ENCODE measurements around the gene ALCAM. TPM values are rescaled to one million over a fixed set of nuclear protein-coding genes. Genes with fewer than 3 reads are reported as not detected.

ALCAM gene
- total and polyA plus RNA-seq, 2 of the 8 experiments (the other 6 are each of a cell fraction or from before 2014, with no cell fraction given) = 10.8 to 33.0 TPM

DNA sequence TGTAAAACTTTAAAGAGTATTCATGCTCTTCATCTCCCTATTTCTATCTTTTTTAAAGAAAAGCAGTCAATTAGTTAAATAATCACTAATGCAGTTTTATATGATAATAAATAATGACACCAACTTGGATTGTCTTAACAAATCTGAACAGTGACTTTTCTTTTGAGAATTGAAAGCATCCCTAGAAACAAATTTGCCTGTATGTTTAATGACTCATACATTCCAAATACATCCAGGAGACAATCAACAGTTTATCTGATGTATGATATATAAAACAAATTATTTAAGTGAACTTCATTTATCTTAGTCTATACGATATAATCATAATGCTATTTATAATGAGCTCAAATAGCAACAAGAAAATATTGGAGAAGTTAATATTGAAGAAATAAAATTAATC is 78.0 kb downstream of the ALCAM start:
- Histone ChIP-seq H3K4me2 (ENCODE audit: insufficient read depth in 1 of 2, low read depth in 2 of 2, low read length in 2 of 2) (no peak overlapping the region), H3K9ac (replicated peaks in 1 of 4; ENCODE audit: extremely low read depth in 1 of 4, low read depth in 3 of 4, low read length in 3 of 4) (no peak overlapping the region), H3K14ac (ENCODE audit: insufficient read length) (no peak overlapping the region), H2BK12ac (ENCODE audit: low read depth, low read length) (no peak overlapping the region), H3K27me3 (replicated peaks in 1 of 4; ENCODE audit: control insufficient read depth in 3 of 4, extremely low read depth in 1 of 4, insufficient read depth in 3 of 4, low read length in 3 of 4) (no peaks in the 10 kb centered on the region), H3K79me1 (ENCODE audit: low read depth, low read length) (peaks cover 2% of the 10 kb centered on the region; the same call in 1 of the 2 replicates), H3K4me1 (replicated peaks in 1 of 4; ENCODE audit: control insufficient read depth in 3 of 4, insufficient read depth in 4 of 4, low read length in 3 of 4) (peaks cover 0 to 4% (median 3%) of the 10 kb centered on the region in 4 experiments; a peak in 3 of 7 replicates), H2BK5ac (ENCODE audit: low read depth, low read length) (no peak overlapping the region), H3K23me2 (ENCODE audit: low read depth, low read length) (no peaks in the 10 kb centered on the region), H3K18ac (ENCODE audit: extremely low read depth, low read length) (no peak overlapping the region), H4K8ac (ENCODE audit: extremely low read depth, insufficient read depth, low read length) (no peak overlapping the region), H4K20me1 (replicated peaks in 1 of 2; ENCODE audit: control insufficient read depth in 1 of 2, insufficient read depth in 2 of 2, low read length in 2 of 2) (no peaks in the 10 kb centered on the region), H2AK5ac (ENCODE audit: low read depth, low read length) (no peak overlapping the region), H3K36me3 (ENCODE audit: control insufficient read depth in 2 of 4, insufficient read depth in 4 of 4, low read length in 3 of 4) (no peaks in the 10 kb centered on the region), H3K9me3 (ENCODE audit: insufficient read depth in 2 of 2, low read depth in 1 of 2, low read length in 1 of 2) (no peaks in the 10 kb centered on the region), H3K56ac (replicated peaks; ENCODE audit: insufficient read length, low read depth, low read length) (no peak overlapping the region), H3K4me3 (ENCODE audit: extremely low read depth in 1 of 4, insufficient read depth in 2 of 4, low read depth in 3 of 4, low read length in 4 of 4) (no peak overlapping the region), H2BK15ac (ENCODE audit: low read length) (no peak overlapping the region), H2BK20ac (ENCODE audit: low read length) (no peak overlapping the region), H3K4ac (replicated peaks; ENCODE audit: insufficient read length, low read depth, low read length) (no peak overlapping the region), H3K27ac (ENCODE audit: low read depth, low read length) (no peak overlapping the region), H3K23ac (ENCODE audit: insufficient read length) (no peak overlapping the region), H2AFZ (ENCODE audit: low read length) (no peak overlapping the region), H2BK120ac (replicated peaks; ENCODE audit: low read depth, low read length) (no peak overlapping the region), H4K5ac (ENCODE audit: insufficient read length, low read depth, low read length) (no peak overlapping the region), H4K91ac (replicated peaks; ENCODE audit: insufficient read length, low read length) (no peak overlapping the region), H3K79me2 (ENCODE audit: control insufficient read depth in 1 of 2, insufficient read depth in 2 of 2, low read length in 2 of 2) (no peaks in the 10 kb centered on the region; a peak in 2 of 4 replicates)
- TF ChIP-seq SIN3A (conservative IDR thresholded peaks at IDR 0.05 in 1 of 2, IDR thresholded peaks at IDR 0.05 in 1 of 2; ENCODE audit: low read depth in 1 of 2, low read length in 2 of 2) = no peak
- TF ChIP-seq SIX5 (IDR thresholded peaks at IDR 0.05; ENCODE audit: low read depth, low read length) = no peak
- TF ChIP-seq BRCA1 (IDR thresholded peaks at IDR 0.05; ENCODE audit: low read depth, low read length) = no peak
- TF ChIP-seq FOSL1 (IDR thresholded peaks at IDR 0.05; ENCODE audit: insufficient read depth, low read depth, low read length) = no peak
- TF ChIP-seq ZNF274 (IDR thresholded peaks at IDR 0.05; ENCODE audit: borderline replicate concordance, extremely low read depth, low read length) = no peak
- TF ChIP-seq, protein P1, sequence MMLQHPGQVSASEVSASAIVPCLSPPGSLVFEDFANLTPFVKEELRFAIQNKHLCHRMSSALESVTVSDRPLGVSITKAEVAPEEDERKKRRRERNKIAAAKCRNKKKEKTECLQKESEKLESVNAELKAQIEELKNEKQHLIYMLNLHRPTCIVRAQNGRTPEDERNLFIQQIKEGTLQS (IDR thresholded peaks at IDR 0.05; ENCODE audit: insufficient read depth, low read depth, low read length) = no peak
- CTCF ChIA-PET (ENCODE audit: partially characterized antibody) = no interaction called here
- POLR2A ChIA-PET (ENCODE audit: partially characterized antibody) = no interaction called here
- DNase-seq (ENCODE audit: low read depth in 1 of 2, low spot score in 2 of 2) (no peak), FAIRE-seq (no peak)
- WGBS, 2 experiments (ENCODE audit: extremely low coverage in 1 of 2, insufficient coverage in 1 of 2, insufficient read length in 1 of 2, insufficient replicate concordance in 2 of 2, low coverage in 1 of 2, low lambda C conversion rate in 2 of 2, missing lambda C conversion rate in 1 of 2) = 100% methylated on average over 1 of the region's 1 CpG; no CpG with 5 or more reads in 1 of the 2 experiments

Data from H1 (cell line).